Left kidney (tissue), 8 donors: ENCODE results near the gene ATP2C1. TPM values are rescaled to one million over a fixed set of nuclear protein-coding genes. Genes with fewer than 3 reads are reported as not detected.
"Not testable (repeated sequence)": the region's sequence is repeated elsewhere in the genome, so short reads cannot be mapped to it uniquely, and the experiment has no call there.

Source experiments
- DNase-seq: peaks from one replicate; pipeline ENCODE4 v3.0.0-alpha.2; 2013
- long read RNA-seq, 8 donors: transcript quantifications; one replicate each; lab custom pipeline, GENCODE V29; 2026
- polyA plus RNA-seq: library from polyadenylated mRNA; unstranded; fragments of 120-200 nt; gene quantifications from one replicate; pipeline ENCODE4 v1.2.1, GENCODE V29; 2013; ENCODE audit not compliant: insufficient read length

ATP2C1 gene
- polyA plus RNA-seq, result 158 TPM
- long read RNA-seq, donor 1, full-length matches to known transcripts, result 10 of 32 reads
- long read RNA-seq, donor 1, partial matches to known transcripts, result 22 of 32 reads
- long read RNA-seq, donor 1, other reads (novel, unspliced or antisense), result 0 of 32 reads
- long read RNA-seq, donor 2, full-length matches to known transcripts, result 12 of 36 reads
- long read RNA-seq, donor 2, partial matches to known transcripts, result 24 of 36 reads
- long read RNA-seq, donor 2, other reads (novel, unspliced or antisense), result 0 of 36 reads
- long read RNA-seq, donor 3, full-length matches to known transcripts, result 4 of 4 reads
- long read RNA-seq, donor 3, partial matches to known transcripts, result 0 of 4 reads
- long read RNA-seq, donor 3, other reads (novel, unspliced or antisense), result 0 of 4 reads
- long read RNA-seq, donor 4, result 0 reads
- long read RNA-seq, donor 5, full-length matches to known transcripts, result 8 of 8 reads
- long read RNA-seq, donor 5, partial matches to known transcripts, result 0 of 8 reads
- long read RNA-seq, donor 5, other reads (novel, unspliced or antisense), result 0 of 8 reads
- long read RNA-seq, donor 6, full-length matches to known transcripts, result 8 of 15 reads
- long read RNA-seq, donor 6, partial matches to known transcripts, result 0 of 15 reads
- long read RNA-seq, donor 6, other reads (novel, unspliced or antisense), result 7 of 15 reads
- long read RNA-seq, donor 7, full-length matches to known transcripts, result 17 of 22 reads
- long read RNA-seq, donor 7, partial matches to known transcripts, result 5 of 22 reads
- long read RNA-seq, donor 7, other reads (novel, unspliced or antisense), result 0 of 22 reads
- long read RNA-seq, donor 8, full-length matches to known transcripts, result 7 of 7 reads
- long read RNA-seq, donor 8, partial matches to known transcripts, result 0 of 7 reads
- long read RNA-seq, donor 8, other reads (novel, unspliced or antisense), result 0 of 7 reads

GRCh38 chr3:130893376-130894129 is at the start of gene ATP2C1:
Gene ATP2C1, plus strand, starts transcription at chr3:130894084. Its CDS starts 686 bp downstream, at chr3:130894770.
- peak; percentile 96 for DNase-seq

- DNase-seq, result no peak
These were observed 49.4 kb upstream of the ATP2C1 start for GRCh38 chr3:130844462-130844861.

- DNase-seq, result no peak
These were observed 47.7 kb upstream of the ATP2C1 start for GRCh38 chr3:130846181-130846580.

GRCh38 chr3:130849091-130849552 is 44.8 kb upstream of the ATP2C1 start:
- DNase-seq, result no peak

GRCh38 chr3:130850044-130850797 is 43.7 kb upstream of the ATP2C1 start:
- DNase-seq, result no peak

- DNase-seq, result no peak
These were observed 43.0 kb upstream of the ATP2C1 start for GRCh38 chr3:130850843-130851242.

GRCh38 chr3:130851277-130851676 is 42.6 kb upstream of the ATP2C1 start:
- DNase-seq, result no peak

- no peak for DNase-seq
These were observed 40.3 kb upstream of the ATP2C1 start for GRCh38 chr3:130853581-130853980.

- DNase-seq, result no peak
These were observed 39.5 kb upstream of the ATP2C1 start for GRCh38 chr3:130854208-130854864.

- no peak for DNase-seq
These were observed 36.4 kb upstream of the ATP2C1 start for GRCh38 chr3:130857336-130858026.

- DNase-seq, result not testable (repeated sequence)
These were observed 31.8 kb upstream of the ATP2C1 start for GRCh38 chr3:130862130-130862529.

- DNase-seq, result no peak
These were observed 28.4 kb upstream of the ATP2C1 start for GRCh38 chr3:130865489-130865888.

- no peak for DNase-seq
These were observed 27.6 kb upstream of the ATP2C1 start for GRCh38 chr3:130866327-130866726.

- no peak for DNase-seq
These were observed 23.5 kb upstream of the ATP2C1 start for GRCh38 chr3:130870423-130870822.

GRCh38 chr3:130876594-130876993 is 17.3 kb upstream of the ATP2C1 start:
- no peak for DNase-seq

GRCh38 chr3:130878464-130878863 is 15.4 kb upstream of the ATP2C1 start:
- DNase-seq, result no peak

- DNase-seq, result no peak
These were observed 4.4 kb upstream of the ATP2C1 start for GRCh38 chr3:130889416-130889946.

- peak; percentile 90 for DNase-seq
These were observed 1.0 kb upstream of the ATP2C1 start for GRCh38 chr3:130892759-130893375.
